GM12878 (cell line): ENCODE data around the gene SNX21. TPM values are rescaled to one million over a fixed set of nuclear protein-coding genes. Genes with fewer than 3 reads are reported as not detected.

ENCODE experiments used
- ATAC-seq: fragments of 200-7000 bp; cut with Tn5 transposase; 3 replicates; pipeline ENCODE4 v1.9.1; 2020; ENCODE audit warnings: mild to moderate bottlenecking, moderate library complexity
- BruUV-seq: library from RNA; stranded (reverse); fragments of 400-500 nt; replicated peaks from 2 replicates; lab custom pipeline; 2021; lab: Mats Ljungman, UMichigan
- CTCF ChIA-PET: fragments of 300-600 bp; sonication (Branson Sonifier 250); formaldehyde crosslinking; extraction: SDS; loops from one replicate; lab custom pipeline; 2021; ENCODE audit warnings: inconsistent platforms; lab: Yijun Ruan, JAX
- POLR2A ChIA-PET: fragments of 350-600 bp; formaldehyde crosslinking; extraction: SDS; loops from one replicate; lab custom pipeline; 2021; ENCODE audit warnings: inconsistent platforms; lab: Charles Lee
- RAD21 ChIA-PET: fragments of 300-600 bp; sonication (Branson Sonifier 250); formaldehyde crosslinking; loops from one replicate; lab custom pipeline; 2023; ENCODE audit warnings: antibody characterized with exemption; ENCODE audit not compliant: unreplicated experiment; lab: Charles Lee
- SMC1A ChIA-PET: fragments of 300-600 bp; sonication (Branson Sonifier 250); formaldehyde crosslinking; loops from one replicate; lab custom pipeline; 2023; ENCODE audit not compliant: unreplicated experiment, uncharacterized antibody; lab: Charles Lee
- DNase-seq: peaks from one replicate; pipeline ENCODE4 v3.0.0-alpha.2; 2011; ENCODE audit warnings: low read depth, low spot score
- FAIRE-seq: peaks from 3 replicates; lab custom pipeline; 2011; peaks lifted over from hg19 to GRCh38; lab: Jason Lieb, UNC
- H2AFZ ChIP-seq: 2 replicates; pipeline ENCODE4 v1.6.0; 2011; ENCODE audit warnings: low read depth, low read length, control low read depth; ENCODE audit not compliant: control insufficient read depth
- H3K27ac ChIP-seq: 2 replicates; pipeline ENCODE4 v1.5.1; 2011; ENCODE audit warnings: control low read depth; ENCODE audit not compliant: control insufficient read depth, insufficient read depth
- H3K27me3 ChIP-seq, 2 experiments: replicated peaks in 1 of 2; 2 replicates each; pipeline versions ENCODE4 v1.6.0 to v1.6.1; 2011; ENCODE audit warnings: low read length in 1 of 2; ENCODE audit not compliant: control insufficient read depth in 2 of 2, insufficient read depth in 2 of 2
- H3K36me3 ChIP-seq, 2 experiments: 2 replicates each; pipeline ENCODE4 v1.5.1; 2011; ENCODE audit warnings: low read length in 1 of 2; ENCODE audit not compliant: control insufficient read depth in 2 of 2, insufficient read depth in 2 of 2
- H3K4me1 ChIP-seq: 2 replicates; pipeline ENCODE4 v1.6.1; 2011; ENCODE audit warnings: mild to moderate bottlenecking, low read length, moderate library complexity, mixed read lengths; ENCODE audit not compliant: control insufficient read depth, insufficient read depth
- H3K4me2 ChIP-seq: 2 replicates; pipeline ENCODE4 v1.6.0; 2011; ENCODE audit warnings: control low read depth; ENCODE audit not compliant: control insufficient read depth, insufficient read depth
- H3K4me3 ChIP-seq: fragments of 200-600 bp; sonication (generic); 2 replicates; pipeline ENCODE4 v1.5.1; 2016
- H3K79me2 ChIP-seq: 2 replicates; pipeline ENCODE4 v1.6.0; 2011; ENCODE audit warnings: low read length; ENCODE audit not compliant: control insufficient read depth, insufficient read depth
- H3K9ac ChIP-seq: 2 replicates; pipeline ENCODE4 v1.8.0; 2011; ENCODE audit warnings: low read length, control low read depth, mixed read lengths; ENCODE audit not compliant: control insufficient read depth, insufficient read depth
- H3K9me3 ChIP-seq: replicated peaks from 3 replicates; pipeline ENCODE4 v1.5.1; 2011; ENCODE audit warnings: mild to moderate bottlenecking, low read length; ENCODE audit not compliant: control insufficient read depth, insufficient read depth
- H4K20me1 ChIP-seq: 2 replicates; pipeline ENCODE4 v1.6.0; 2011; ENCODE audit not compliant: control insufficient read depth, insufficient read depth
- BCLAF1 ChIP-seq: fragments of 450-650 bp; IDR thresholded peaks from 2 replicates; pipeline ENCODE4 v1.6.1; 2017; ENCODE audit warnings: antibody characterized with exemption, mild to moderate bottlenecking, moderate library complexity
- CBX3 ChIP-seq: fragments of 200-600 bp; sonication (generic); IDR thresholded peaks from 2 replicates; pipeline ENCODE4 v1.6.1; 2016; ENCODE audit warnings: low read depth, borderline replicate concordance
- FOS ChIP-seq: IDR thresholded peaks from 3 replicates; pipeline ENCODE4 v1.6.1; 2011; ENCODE audit warnings: borderline replicate concordance; ENCODE audit not compliant: insufficient read length; ENCODE audit errors: extremely low read depth
- IKZF2 ChIP-seq, 2 experiments: fragments of 450-650 bp; IDR thresholded peaks; 2 replicates each; pipeline ENCODE4 v1.6.1; 2017; ENCODE audit warnings: mild to moderate bottlenecking in 2 of 2, moderate library complexity in 2 of 2
- NFYA ChIP-seq: IDR thresholded peaks from 2 replicates; pipeline ENCODE4 v1.6.1; 2011; ENCODE audit warnings: low read depth, mild to moderate bottlenecking, low read length, improper control_type of control experiment, borderline replicate concordance
- NFYB ChIP-seq: IDR thresholded peaks from 2 replicates; pipeline ENCODE4 v1.6.1; 2011; ENCODE audit warnings: low read depth, mild to moderate bottlenecking, low read length, improper control_type of control experiment, moderate library complexity; ENCODE audit not compliant: insufficient read depth
- PKNOX1 ChIP-seq: fragments of 450-650 bp; IDR thresholded peaks from 2 replicates; pipeline ENCODE4 v1.6.1; 2016; ENCODE audit warnings: mild to moderate bottlenecking
- RB1 ChIP-seq: fragments of 450-650 bp; formaldehyde crosslinking; IDR thresholded peaks from 2 replicates; pipeline ENCODE4 v1.6.1; 2017; ENCODE audit warnings: mild to moderate bottlenecking, borderline replicate concordance
- RCOR1 ChIP-seq: conservative IDR thresholded peaks from 2 replicates; pipeline ENCODE4 v1.6.1; 2012; ENCODE audit warnings: low read depth, low read length, improper control_type of control experiment
- RFX5 ChIP-seq: IDR thresholded peaks from 2 replicates; pipeline ENCODE4 v1.6.1; 2011; ENCODE audit warnings: low read depth, low read length, improper control_type of control experiment
- SKIL ChIP-seq: fragments of 450-650 bp; IDR thresholded peaks from 2 replicates; pipeline ENCODE4 v1.6.1; 2017; ENCODE audit warnings: mild to moderate bottlenecking, low read depth, inconsistent platforms; ENCODE audit not compliant: poor library complexity, severe bottlenecking
- SMC3 ChIP-seq: IDR thresholded peaks from 2 replicates; pipeline ENCODE4 v1.6.1; 2011; ENCODE audit warnings: low read length, improper control_type of control experiment, borderline replicate concordance
- SREBF1 ChIP-seq: IDR thresholded peaks from 2 replicates; pipeline ENCODE4 v1.6.1; 2012; ENCODE audit warnings: mild to moderate bottlenecking, low read length
- ZNF24 ChIP-seq: fragments of 450-650 bp; IDR thresholded peaks from 2 replicates; pipeline ENCODE4 v1.6.1; 2017; ENCODE audit warnings: antibody characterized with exemption, mild to moderate bottlenecking
- ZNF274 ChIP-seq: IDR thresholded peaks from one replicate; pipeline ENCODE4 v1.8.0; 2011; ENCODE audit not compliant: insufficient read length, insufficient read depth
- ZNF622 ChIP-seq: fragments of 450-650 bp; IDR thresholded peaks from 2 replicates; pipeline ENCODE4 v1.6.1; 2017; ENCODE audit warnings: mild to moderate bottlenecking, inconsistent platforms
- WGBS: methylation state at CpG from one replicate; pipeline ENCODE4 v1.1.6; 2016; ENCODE audit warnings: low lambda C conversion rate; ENCODE audit not compliant: insufficient replicate concordance, insufficient coverage; ENCODE audit errors: missing lambda C conversion rate; 5-methylcytosine and 5-hydroxymethylcytosine counted together
- in situ Hi-C: fragments of 300-500 bp; cut with MboI; formaldehyde crosslinking; loops from 9 replicates; pipeline ENCODE4 v1.14.3; 2018; ENCODE audit warnings: mixed read lengths
- intact Hi-C: fragments of 100-400 bp; cut with micrococcal nuclease; formaldehyde crosslinking; loops from one replicate; pipeline ENCODE4 v1.14.2; 2022; ENCODE audit not compliant: unreplicated experiment
- polyA plus RNA-seq, 11 experiments: library from polyadenylated mRNA; depleted of rRNA in 4 of 11; unstranded in 6 of 11; stranded (reverse) in 5 of 11; fragments of >200 nt; fragmentation: Nextera tagmentation in 4 of 11; fragmentation: Illumina TruSeq in 1 of 11; extraction: Ambion mirVana in 4 of 11; extraction: Trizol in 1 of 11; gene quantifications; 1 replicate in 1 of 11; 2 replicates in 10 of 11; pipeline versions ENCODE4 v1.2.1 to v1.2.3, GENCODE V29; 2011 to 2016; ENCODE audit warnings: inconsistent platforms in 2 of 11, missing spikeins in 2 of 11, low read depth in 1 of 11
- total RNA-seq, 4 experiments: library from RNA; depleted of rRNA in 3 of 4; stranded (reverse); fragments of >200 nt in 3 of 4; fragmentation: Illumina TruSeq in 1 of 4; extraction: Trizol in 1 of 4; gene quantifications; 2 replicates each; pipeline versions ENCODE4 v1.2.1 to v1.2.3, GENCODE V29; 2013 to 2021

The SNX21 gene
- total and polyA plus RNA-seq, 10 of the 15 experiments (the other 5 are each of a cell fraction or from before 2014, with no cell fraction given), result 0.10 to 1.4 (median 0.57) TPM

GRCh38 chr20:45827712-45828111 lies 5.9 kb upstream of the SNX21 start (continued):
- TF ChIP-seq BCLAF1 (no peak), ZNF24 (no peak), RFX5 (no peak)

DNA sequence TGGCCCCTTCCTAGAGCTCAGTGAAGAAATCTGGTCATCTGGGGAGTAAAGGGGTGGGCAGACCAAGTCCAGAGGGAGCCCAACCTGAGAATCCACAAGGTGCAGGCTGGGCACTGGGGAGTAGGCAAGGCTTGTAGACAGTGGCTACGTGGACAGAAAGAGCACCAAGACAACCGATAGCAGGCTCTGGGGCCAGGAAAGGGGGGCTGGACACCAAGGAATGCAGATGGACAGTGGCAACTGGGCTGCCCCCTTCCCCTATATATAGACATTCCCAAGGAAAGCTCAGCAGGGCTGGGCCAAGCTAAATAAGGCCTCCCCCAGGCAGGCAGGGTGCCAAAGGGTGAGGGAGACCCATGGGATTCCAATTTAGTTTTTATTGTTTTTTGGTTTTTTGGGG lies 5.0 kb upstream of the SNX21 start:
- intact Hi-C loops, result no loop called here
- in situ Hi-C loops, result no loop called here
- no TSS peak for BruUV-seq

More for the DNA sequence above, 5.0 kb upstream of the SNX21 start:
- Histone ChIP-seq H2AFZ (no peak overlapping the region), H4K20me1 (no peaks in the 10 kb centered on the region), H3K9me3 (no peaks in the 10 kb centered on the region), H3K9ac (no peak overlapping the region), H3K79me2 (no peaks in the 10 kb centered on the region), H3K27me3 (no peaks in the 10 kb centered on the region; a peak in 1 of 4 replicates), H3K36me3 (no peaks in the 10 kb centered on the region), H3K27ac (no peak overlapping the region), H3K4me2 (no peak overlapping the region), H3K4me3 (no peak overlapping the region), H3K4me1 (peaks cover 5% of the 10 kb centered on the region; the same call in 1 of the 2 replicates)
- WGBS, result 0% methylated on average over 2 of the region's 2 CpGs
- ChIA-PET POLR2A (no interaction called here), CTCF (interaction anchor here (1.4 kb wide), 1 partner anchor 30 kb away, joined by 3 read pairs; no protein-coding TSS in a partner anchor), RAD21 (no interaction called here), SMC1A (no interaction called here)
- ATAC-seq (no peak), DNase-seq (no peak), FAIRE-seq (no peak)
- no peak for TF ChIP-seq SKIL
- no peak for TF ChIP-seq PKNOX1
- no peak for TF ChIP-seq RB1
- no peak for TF ChIP-seq NFYA
- no peak for TF ChIP-seq CBX3
- TF ChIP-seq ZNF622, result no peak
- TF ChIP-seq ZNF274, result no peak
- no peak for TF ChIP-seq FOS
- TF ChIP-seq NFYB, result no peak
- no peak for TF ChIP-seq RCOR1
- TF ChIP-seq SREBF1, result no peak
- TF ChIP-seq SMC3, result no peak
- TF ChIP-seq IKZF2 (IDR thresholded peaks at IDR 0.05), result no peak
